Neural progenitor cell (in vitro differentiated cells): Measurements from ENCODE around the gene ZNF165. TPM values are rescaled to one million over a fixed set of nuclear protein-coding genes. Genes with fewer than 3 reads are reported as not detected.
A peak's percentile ranks its signal among the peaks of the same experiment; 100 is the strongest.

Experiments
- DNase-seq: peaks from one replicate; pipeline ENCODE4 v3.0.0-alpha.2; 2016; ENCODE audit warnings: low spot score
- H2AFZ ChIP-seq: fragments of 200-600 bp; sonication (generic); replicated peaks from 2 replicates; pipeline ENCODE4 v1.6.1; 2016; ENCODE audit warnings: antibody characterized with exemption
- H3F3A ChIP-seq: fragments of 200-600 bp; sonication (generic); 2 replicates; pipeline ENCODE4 v1.6.1; 2016; ENCODE audit warnings: antibody characterized with exemption, low read depth
- H3K27ac ChIP-seq: fragments of 200-600 bp; sonication (generic); 2 replicates; pipeline ENCODE4 v1.5.1; 2016; ENCODE audit warnings: mild to moderate bottlenecking
- H3K27me3 ChIP-seq: fragments of 200-600 bp; sonication (generic); 2 replicates; pipeline ENCODE4 v1.6.1; 2016; ENCODE audit warnings: mild to moderate bottlenecking, moderate library complexity
- H3K36me3 ChIP-seq: fragments of 200-600 bp; sonication (generic); 2 replicates; pipeline ENCODE4 v1.5.1; 2016
- H3K4me1 ChIP-seq: fragments of 200-600 bp; sonication (generic); 2 replicates; pipeline ENCODE4 v1.6.1; 2016; ENCODE audit warnings: mixed run types
- H3K4me2 ChIP-seq: fragments of 200-600 bp; sonication (generic); 2 replicates; pipeline ENCODE4 v1.6.1; 2016
- H3K4me3 ChIP-seq: fragments of 200-600 bp; sonication (generic); 2 replicates; pipeline ENCODE4 v1.5.1; 2016
- H3K79me2 ChIP-seq: fragments of 200-600 bp; sonication (generic); 2 replicates; pipeline ENCODE4 v1.6.1; 2016; ENCODE audit warnings: low read depth
- H3K9ac ChIP-seq: fragments of 200-600 bp; sonication (generic); 2 replicates; pipeline ENCODE4 v1.6.1; 2016
- H3K9me3 ChIP-seq: fragments of 200-600 bp; sonication (generic); 2 replicates; pipeline ENCODE4 v1.5.1; 2016; ENCODE audit warnings: low read depth
- H4K20me1 ChIP-seq: fragments of 200-600 bp; sonication (generic); 2 replicates; pipeline ENCODE4 v1.6.1; 2016; ENCODE audit warnings: low read depth
- H3K27ac Mint-ChIP-seq: 3 replicates; pipeline ENCODE4 v1.8.0; 2021; ENCODE audit warnings: mixed read lengths
- H3K27me3 Mint-ChIP-seq: 2 replicates; pipeline ENCODE4 v1.8.0; 2022; ENCODE audit warnings: low read depth, mild to moderate bottlenecking, inconsistent platforms, moderate library complexity, mixed read lengths; ENCODE audit not compliant: insufficient read depth
- H3K36me3 Mint-ChIP-seq: 3 replicates; pipeline ENCODE4 v1.8.0; 2021; ENCODE audit warnings: mixed read lengths
- H3K4me1 Mint-ChIP-seq: 3 replicates; pipeline ENCODE4 v1.8.0; 2021; ENCODE audit warnings: mixed read lengths
- H3K4me3 Mint-ChIP-seq: 3 replicates; pipeline ENCODE4 v1.8.0; 2021; ENCODE audit warnings: mild to moderate bottlenecking, moderate library complexity, mixed read lengths
- H3K9me3 Mint-ChIP-seq: 3 replicates; pipeline ENCODE4 v1.8.0; 2020; ENCODE audit warnings: mixed read lengths
- CTCF ChIP-seq: fragments of 200-600 bp; sonication (generic); IDR thresholded peaks from 2 replicates; pipeline ENCODE4 v1.5.1; 2017; ENCODE audit warnings: antibody characterized with exemption, mild to moderate bottlenecking
- EZH2 ChIP-seq: fragments of 200-600 bp; sonication (generic); IDR thresholded peaks from 2 replicates; pipeline ENCODE4 v1.6.1; 2017; ENCODE audit warnings: antibody characterized with exemption, mild to moderate bottlenecking, moderate library complexity
- EZH2phosphoT487 ChIP-seq: fragments of 200-600 bp; sonication (generic); IDR thresholded peaks from 2 replicates; pipeline ENCODE4 v1.6.1; 2017; ENCODE audit warnings: antibody characterized with exemption
- total RNA-seq: library from RNA; depleted of rRNA; stranded (reverse); fragments of >200 nt; gene quantifications from 2 replicates; pipeline ENCODE4 v1.2.3, GENCODE V29; 2015; ENCODE audit warnings: low replicate concordance

Gene ZNF165
- total RNA-seq, 1 donor from 2014 or later: 2.1 TPM

DNA sequence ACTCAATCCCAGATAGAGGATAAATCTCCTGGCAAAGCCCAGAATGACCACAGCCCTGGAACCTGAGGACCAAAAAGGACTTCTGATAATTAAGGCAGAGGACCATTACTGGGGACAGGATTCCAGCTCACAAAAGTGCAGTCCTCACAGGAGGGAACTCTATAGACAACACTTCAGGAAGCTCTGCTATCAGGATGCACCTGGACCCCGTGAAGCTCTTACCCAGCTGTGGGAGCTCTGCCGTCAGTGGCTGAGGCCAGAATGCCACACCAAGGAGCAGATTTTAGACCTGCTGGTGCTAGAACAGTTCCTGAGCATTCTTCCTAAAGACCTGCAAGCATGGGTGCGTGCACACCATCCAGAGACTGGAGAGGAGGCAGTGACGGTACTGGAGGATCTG, 45.0 kb downstream of the ZNF165 start:
- H3K27me3 Mint-ChIP-seq: no peaks in the 10 kb centered on the region
- H3K4me3 Mint-ChIP-seq: peak overlapping the region; percentile 97
- peaks cover 42% of the 10 kb centered on the region for H4K20me1 ChIP-seq
- H2AFZ ChIP-seq: no peak overlapping the region
- peaks cover under 1% of the 10 kb centered on the region for H3F3A ChIP-seq
- H3K9me3 Mint-ChIP-seq: no peaks in the 10 kb centered on the region
- no peaks in the 10 kb centered on the region for H3K9me3 ChIP-seq
- peaks cover 17% of the 10 kb centered on the region for H3K36me3 ChIP-seq
- peak overlapping the region; percentile 78 for H3K4me3 ChIP-seq
- TF ChIP-seq EZH2: no peak
- no peak for TF ChIP-seq EZH2phosphoT487
- no peak for TF ChIP-seq CTCF
- peaks cover 14% of the 10 kb centered on the region for H3K4me1 ChIP-seq
- H3K79me2 ChIP-seq: peaks cover 73% of the 10 kb centered on the region
- H3K36me3 Mint-ChIP-seq: peaks cover 13% of the 10 kb centered on the region
- H3K27me3 ChIP-seq: no peaks in the 10 kb centered on the region
- no peak overlapping the region for H3K27ac ChIP-seq
- peaks cover 20% of the 10 kb centered on the region for H3K4me1 Mint-ChIP-seq
- no peak for DNase-seq
- no peak overlapping the region for H3K27ac Mint-ChIP-seq
- peak overlapping the region; percentile 35 for H3K9ac ChIP-seq
- peak overlapping the region; percentile 89 for H3K4me2 ChIP-seq

DNA sequence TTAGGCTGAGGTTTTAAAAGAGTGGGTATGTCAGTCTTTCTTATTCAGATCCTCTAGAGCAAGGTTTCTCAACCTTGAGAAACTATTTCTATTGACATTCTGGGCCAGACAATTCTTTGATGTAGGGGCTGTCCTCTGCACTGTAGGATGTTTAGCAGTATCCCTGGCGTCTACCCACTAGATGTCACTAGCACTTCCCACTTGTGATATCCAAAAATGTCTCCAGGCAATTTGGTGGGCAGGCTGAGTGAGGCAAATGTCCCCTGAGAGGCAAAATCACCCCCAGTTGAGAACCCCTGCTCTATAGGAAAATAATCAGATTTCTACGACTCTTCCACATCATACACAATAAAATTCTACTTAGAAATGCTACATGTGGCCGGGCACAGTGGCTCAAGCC, 53.6 kb downstream of the ZNF165 start:
- TF ChIP-seq EZH2phosphoT487 (no peak), CTCF (peak; percentile 53), EZH2 (no peak)
- peak overlapping the region; percentile 57 for H3K4me3 Mint-ChIP-seq
- Histone ChIP-seq H3K27me3 (peaks cover 10% of the 10 kb centered on the region), H3K9me3 (no peaks in the 10 kb centered on the region), H2AFZ (no peak overlapping the region), H3K4me1 (peaks cover 13% of the 10 kb centered on the region), H3K27ac (no peak overlapping the region), H4K20me1 (peaks cover 41% of the 10 kb centered on the region), H3K79me2 (peaks cover 76% of the 10 kb centered on the region), H3K4me2 (peak overlapping the region; percentile 22), H3F3A (peaks cover 30% of the 10 kb centered on the region), H3K4me3 (no peak overlapping the region), H3K9ac (no peak overlapping the region), H3K36me3 (peaks cover 6% of the 10 kb centered on the region)
- peak; percentile 47 for DNase-seq
- no peaks in the 10 kb centered on the region for H3K9me3 Mint-ChIP-seq
- peaks cover 28% of the 10 kb centered on the region for H3K4me1 Mint-ChIP-seq
- H3K27me3 Mint-ChIP-seq: peaks cover 11% of the 10 kb centered on the region
- peaks cover 6% of the 10 kb centered on the region for H3K36me3 Mint-ChIP-seq
- H3K27ac Mint-ChIP-seq: no peak overlapping the region

- H3K4me3 Mint-ChIP-seq: no peak overlapping the region
- Histone ChIP-seq H3K36me3 (peaks cover 6% of the 10 kb centered on the region), H3K9me3 (no peaks in the 10 kb centered on the region), H3K9ac (no peak overlapping the region), H2AFZ (no peak overlapping the region), H3F3A (peaks cover 30% of the 10 kb centered on the region), H3K27ac (no peak overlapping the region), H3K4me2 (peak overlapping the region; percentile 95), H4K20me1 (peaks cover 34% of the 10 kb centered on the region), H3K4me1 (peaks cover 13% of the 10 kb centered on the region), H3K27me3 (peaks cover 17% of the 10 kb centered on the region), H3K4me3 (no peak overlapping the region), H3K79me2 (peaks cover 69% of the 10 kb centered on the region)
- TF ChIP-seq EZH2: no peak
- H3K36me3 Mint-ChIP-seq: peaks cover 3% of the 10 kb centered on the region
- no peak for DNase-seq
- no peak overlapping the region for H3K27ac Mint-ChIP-seq
- H3K4me1 Mint-ChIP-seq: peaks cover 28% of the 10 kb centered on the region
- peaks cover 11% of the 10 kb centered on the region for H3K27me3 Mint-ChIP-seq
- H3K9me3 Mint-ChIP-seq: no peaks in the 10 kb centered on the region
Measured at GRCh38 chr6:28134716-28135115, 54.3 kb downstream of the ZNF165 start.

GRCh38 chr6:28135393-28135792, 55.0 kb downstream of the ZNF165 start:
- H3K4me1 ChIP-seq: peaks cover 13% of the 10 kb centered on the region
- H3K4me2 ChIP-seq: peak overlapping the region; percentile 95
- H3K27ac ChIP-seq: no peak overlapping the region
- no peaks in the 10 kb centered on the region for H3K9me3 ChIP-seq
- Mint-ChIP-seq H3K4me3 (peak overlapping the region; percentile 94), H3K36me3 (peaks cover 3% of the 10 kb centered on the region), H3K27ac (no peak overlapping the region), H3K4me1 (peaks cover 28% of the 10 kb centered on the region), H3K9me3 (no peaks in the 10 kb centered on the region), H3K27me3 (peaks cover 11% of the 10 kb centered on the region)
- peaks cover 30% of the 10 kb centered on the region for H3F3A ChIP-seq
- H4K20me1 ChIP-seq: peaks cover 29% of the 10 kb centered on the region
- peaks cover 6% of the 10 kb centered on the region for H3K36me3 ChIP-seq
- DNase-seq: no peak
- H3K79me2 ChIP-seq: peaks cover 63% of the 10 kb centered on the region
- peaks cover 24% of the 10 kb centered on the region for H3K27me3 ChIP-seq
- H2AFZ ChIP-seq: no peak overlapping the region
- TF ChIP-seq EZH2phosphoT487 (no peak), EZH2 (no peak), CTCF (no peak)
- peak overlapping the region; percentile 71 for H3K4me3 ChIP-seq
- peak overlapping the region; percentile 61 for H3K9ac ChIP-seq
